Prostate gland (tissue), 2 donors: ENCODE data around the gene PRSS56.

ENCODE experiments used
- POLR2A ChIP-seq: fragments of 450-650 bp; IDR thresholded peaks from one replicate; pipeline ENCODE4 v1.6.1; 2016; ENCODE audit warnings: antibody characterized with exemption, mild to moderate bottlenecking
- POLR2AphosphoS5 ChIP-seq: sonication (generic); formaldehyde crosslinking; IDR thresholded peaks from one replicate; pipeline ENCODE4 v1.6.1; 2017; ENCODE audit warnings: antibody characterized with exemption
- TF ChIP-seq, protein P1 (sequence below), 4 experiments: fragments of 200-600 bp in 2 of 4; fragments of 450-650 bp in 2 of 4; sonication (generic) in 2 of 4; IDR thresholded peaks; 1 replicate in 3 of 4; 2 replicates in 1 of 4; pipeline ENCODE4 v1.5.1; 2016 to 2019; ENCODE audit warnings: antibody characterized with exemption in 4 of 4, mild to moderate bottlenecking in 2 of 4, moderate library complexity in 2 of 4

DNA sequence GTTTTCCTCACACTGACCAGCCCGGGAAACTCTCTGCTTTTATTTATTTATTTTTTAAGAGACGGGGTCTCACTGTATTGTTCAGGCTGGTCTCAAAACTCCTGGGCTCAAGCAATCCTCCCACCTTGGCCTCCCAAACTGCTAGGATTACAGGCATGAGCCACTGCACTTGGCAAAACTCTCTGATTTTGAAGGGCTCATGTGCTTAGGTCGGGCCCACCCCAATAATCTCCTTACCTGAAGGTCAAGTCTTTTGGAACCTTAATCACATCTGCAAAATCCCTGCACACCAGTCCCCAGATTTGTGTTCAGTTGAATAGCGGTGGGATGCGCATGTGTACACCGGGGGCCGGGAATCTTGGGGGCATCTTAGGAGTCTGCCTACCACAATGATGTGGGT, 24.9 kb upstream of the PRSS56 start:
- TF ChIP-seq, protein P1, sequence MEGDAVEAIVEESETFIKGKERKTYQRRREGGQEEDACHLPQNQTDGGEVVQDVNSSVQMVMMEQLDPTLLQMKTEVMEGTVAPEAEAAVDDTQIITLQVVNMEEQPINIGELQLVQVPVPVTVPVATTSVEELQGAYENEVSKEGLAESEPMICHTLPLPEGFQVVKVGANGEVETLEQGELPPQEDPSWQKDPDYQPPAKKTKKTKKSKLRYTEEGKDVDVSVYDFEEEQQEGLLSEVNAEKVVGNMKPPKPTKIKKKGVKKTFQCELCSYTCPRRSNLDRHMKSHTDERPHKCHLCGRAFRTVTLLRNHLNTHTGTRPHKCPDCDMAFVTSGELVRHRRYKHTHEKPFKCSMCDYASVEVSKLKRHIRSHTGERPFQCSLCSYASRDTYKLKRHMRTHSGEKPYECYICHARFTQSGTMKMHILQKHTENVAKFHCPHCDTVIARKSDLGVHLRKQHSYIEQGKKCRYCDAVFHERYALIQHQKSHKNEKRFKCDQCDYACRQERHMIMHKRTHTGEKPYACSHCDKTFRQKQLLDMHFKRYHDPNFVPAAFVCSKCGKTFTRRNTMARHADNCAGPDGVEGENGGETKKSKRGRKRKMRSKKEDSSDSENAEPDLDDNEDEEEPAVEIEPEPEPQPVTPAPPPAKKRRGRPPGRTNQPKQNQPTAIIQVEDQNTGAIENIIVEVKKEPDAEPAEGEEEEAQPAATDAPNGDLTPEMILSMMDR (IDR thresholded peaks at IDR 0.05), result no peak
- TF ChIP-seq POLR2A, result no peak
- no peak for TF ChIP-seq POLR2AphosphoS5
